ENCODE data around the gene LBX2.
"Not testable (repeated sequence)": the region's sequence is repeated elsewhere in the genome, so short reads cannot be mapped to it uniquely, and the experiment has no call there.

LBX2 gene

GRCh38 chr2:74503506-74504475 lies 4.4 kb upstream of the LBX2 start:
- DNase-seq, result no peak

- peak; percentile 62 for DNase-seq
Observed at GRCh38 chr2:74502720-74503505, 3.5 kb upstream of the LBX2 start.

- no peak for DNase-seq
Observed at GRCh38 chr2:74502147-74502719, 2.8 kb upstream of the LBX2 start.

GRCh38 chr2:74501335-74502071 lies 2.1 kb upstream of the LBX2 start:
- DNase-seq, result no peak

GRCh38 chr2:74500578-74500946 lies 1.2 kb upstream of the LBX2 start:
- DNase-seq, result no peak

GRCh38 chr2:74499940-74500577 lies 656 bp upstream of the LBX2 start:
- no peak for DNase-seq

- no peak for DNase-seq
Observed at GRCh38 chr2:74498500-74499266, 720 bp downstream of the LBX2 start.

- peak; percentile 56 for DNase-seq
Observed at GRCh38 chr2:74497777-74498499, 1.5 kb downstream of the LBX2 start.

GRCh38 chr2:74496997-74497776 lies 2.2 kb downstream of the LBX2 start:
- DNase-seq, result no peak

- DNase-seq, result no peak
Observed at GRCh38 chr2:74495440-74495839, 4.0 kb downstream of the LBX2 start.

- DNase-seq, result no peak
Observed at GRCh38 chr2:74493546-74493945, 5.9 kb downstream of the LBX2 start.

GRCh38 chr2:74491648-74492544 lies 7.5 kb downstream of the LBX2 start:
- DNase-seq, result no peak

- DNase-seq, result no peak
Observed at GRCh38 chr2:74489906-74490305, 9.5 kb downstream of the LBX2 start.

- no peak for DNase-seq
Observed at GRCh38 chr2:74488643-74489481, 10.5 kb downstream of the LBX2 start.

GRCh38 chr2:74486141-74486540 lies 13.3 kb downstream of the LBX2 start:
- no peak for DNase-seq

GRCh38 chr2:74483675-74484164 lies 15.7 kb downstream of the LBX2 start:
- not testable (repeated sequence) for DNase-seq

GRCh38 chr2:74482801-74483674 lies 16.4 kb downstream of the LBX2 start, which contains the start of the genes CCDC142 and TTC31:
CCDC142 (minus strand) TSS chr2:74482998; CDS start chr2:74482837, 161 bp downstream.
TTC31 (plus strand) TSS chr2:74483081; CDS start chr2:74483096, 15 bp downstream.
- peak; percentile 90 for DNase-seq

Measured in activated CD4-positive, CD25-positive, alpha-beta regulatory T cell treated with anti-CD3 and anti-CD28 coated beads, Interleukin-2, amount 50 U/mL, for 72 hours (primary cell).